ENCODE measurements around the gene SLC30A10. TPM values are rescaled to one million over a fixed set of nuclear protein-coding genes. Genes with fewer than 3 reads are reported as not detected.

SLC30A10 gene
- polyA plus RNA-seq, 3 donors, result 0.13 to 0.36 (median 0.16) TPM

Other genes starting within 250 kb of the SLC30A10 start
- gene EPRS1, start 117.9 kb upstream of the SLC30A10 start, polyA plus RNA-seq (ENCODE audit: insufficient read length in 3 of 3), result 100 to 1,000 TPM; 101 to 118 (median 103) TPM
- gene BPNT1, start 161.2 kb upstream of the SLC30A10 start, polyA plus RNA-seq (ENCODE audit: insufficient read length in 3 of 3), result 10 to 100 TPM; 43.1 to 55.2 (median 47.5) TPM
- 100 to 1,000 TPM in 1 of 3 donors, 10 to 100 TPM in 2; 81.9 to 105 (median 84.0) TPM for gene IARS2, start 165.6 kb upstream of the SLC30A10 start, polyA plus RNA-seq (ENCODE audit: insufficient read length in 3 of 3)